A673 (cell line): ENCODE results near the gene SLC5A3.

Experiments used
- CTCF ChIP-seq: fragments of 300-800, 200-600 bp; sonication (generic); conservative IDR thresholded peaks from 2 replicates; pipeline ENCODE4 v1.5.1; 2017; ENCODE audit warnings: low read depth, mild to moderate bottlenecking, antibody characterized with exemption, low read length, moderate library complexity, mixed read lengths
- EZH2 ChIP-seq: fragments of 200-600 bp; sonication (generic); IDR thresholded peaks from 2 replicates; pipeline ENCODE4 v1.6.1; 2017; ENCODE audit warnings: borderline replicate concordance, low read depth, mild to moderate bottlenecking, mixed read lengths, antibody characterized with exemption, low read length; ENCODE audit not compliant: poor library complexity, severe bottlenecking

DNA sequence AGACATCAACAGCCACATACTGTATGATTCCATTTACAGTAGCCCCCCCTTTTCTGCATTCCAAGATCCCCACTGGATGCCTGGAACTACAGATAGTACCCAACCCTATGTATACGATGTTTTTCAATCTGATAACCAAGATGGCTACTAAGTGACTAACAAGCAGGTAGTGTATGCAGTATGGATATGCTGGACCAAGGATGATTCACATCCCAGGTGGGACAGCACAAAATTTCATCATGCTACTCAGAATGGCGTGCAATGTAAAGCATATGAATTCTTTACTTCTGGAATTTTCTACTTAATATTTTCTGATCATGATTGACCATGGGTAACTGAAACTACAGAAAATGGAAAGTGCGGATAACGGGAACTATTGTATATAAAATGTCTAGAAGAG, 30.0 kb upstream of the SLC5A3 start:
- TF ChIP-seq CTCF: no peak
- TF ChIP-seq EZH2: no peak
